HL-60 (cell line): ENCODE data around the gene ZGLP1.

Experiments used
- DNase-seq, 2 experiments: peaks; one replicate each; pipeline ENCODE4 v3.0.0-alpha.2; 2010 to 2020; ENCODE audit warnings: low read depth in 1 of 2, low spot score in 1 of 2
- H3K27ac ChIP-seq: fragments of 250-450 bp; sonication (Bioruptor Pico); replicated peaks from 2 replicates; pipeline ENCODE4 v1.5.1; 2020; ENCODE audit warnings: mild to moderate bottlenecking, moderate library complexity
- H3K27me3 ChIP-seq: fragments of 250-450 bp; sonication (Bioruptor Pico); 2 replicates; pipeline ENCODE4 v1.5.1; 2021; ENCODE audit warnings: mild to moderate bottlenecking, moderate library complexity; ENCODE audit not compliant: insufficient read depth, poor library complexity, severe bottlenecking
- H3K4me3 ChIP-seq: replicated peaks from 2 replicates; pipeline ENCODE4 v1.5.1; 2011; ENCODE audit warnings: mild to moderate bottlenecking, control low read depth, low read length; ENCODE audit not compliant: insufficient read depth
- CTCF ChIP-seq: IDR thresholded peaks from one replicate; pipeline ENCODE4 v1.5.1; 2011; ENCODE audit warnings: low read length, control low read depth, inconsistent platforms; ENCODE audit not compliant: insufficient read depth
- GABPA ChIP-seq: IDR thresholded peaks from 2 replicates; pipeline ENCODE4 v1.6.1; 2012; ENCODE audit warnings: low read depth
- POLR2AphosphoS5 ChIP-seq: IDR thresholded peaks from 2 replicates; pipeline ENCODE4 v1.6.1; 2012; ENCODE audit warnings: low read depth
- REST ChIP-seq: IDR thresholded peaks from 2 replicates; pipeline ENCODE4 v1.6.1; 2012; ENCODE audit warnings: low read depth; ENCODE audit not compliant: insufficient replicate concordance
- SPI1 ChIP-seq: IDR thresholded peaks from 2 replicates; pipeline ENCODE4 v1.6.1; 2012; ENCODE audit warnings: low read depth, mild to moderate bottlenecking, borderline replicate concordance

ZGLP1 gene

GRCh38 chr19:10352764-10353671, 43.4 kb upstream of the ZGLP1 start:
- TF ChIP-seq CTCF = no peak
- no peak for TF ChIP-seq POLR2AphosphoS5
- no peak for TF ChIP-seq SPI1
- no peak for TF ChIP-seq GABPA
- no peak for TF ChIP-seq REST
- no peak for DNase-seq
- Histone ChIP-seq H3K4me3 (no peak overlapping the region), H3K27ac (no peak overlapping the region), H3K27me3 (no peaks in the 10 kb centered on the region)

- DNase-seq = peak; percentile 70 to 92
These were observed 36.9 kb upstream of the ZGLP1 start for GRCh38 chr19:10346509-10346908.

GRCh38 chr19:10344780-10345179, 35.2 kb upstream of the ZGLP1 start:
- H3K4me3 ChIP-seq = no peak overlapping the region
- no peaks in the 10 kb centered on the region for H3K27me3 ChIP-seq
- no peak for DNase-seq
- H3K27ac ChIP-seq = no peak overlapping the region
- TF ChIP-seq POLR2AphosphoS5 (no peak), SPI1 (no peak), CTCF (no peak), GABPA (no peak), REST (no peak)

More at GRCh38 chr19:10346509-10346908, 36.9 kb upstream of the ZGLP1 start:
- H3K27ac ChIP-seq = peak overlapping the region; percentile 83
- H3K4me3 ChIP-seq = no peak overlapping the region
- H3K27me3 ChIP-seq = no peaks in the 10 kb centered on the region
- TF ChIP-seq REST (no peak), GABPA (no peak), POLR2AphosphoS5 (peak; percentile 76), SPI1 (no peak)
